ENCODE measurements around the gene RTN1.

GRCh38 chr14:59849411-59850130 is 21.0 kb downstream of the RTN1 start:
- TF ChIP-seq KDM1A (IDR thresholded peaks at IDR 0.05) (no peak), NFE2 (IDR thresholded peaks at IDR 0.05; ENCODE audit: low read depth) (no peak), MTF1 (CRISPR knock-in tag; IDR thresholded peaks at IDR 0.05; ENCODE audit: borderline replicate concordance) (no peak), TARDBP (IDR thresholded peaks at IDR 0.05) (no peak), HDAC6 (IDR thresholded peaks at IDR 0.05; ENCODE audit: low read depth, low read length) (no peak), BHLHE40 (IDR thresholded peaks at IDR 0.05; ENCODE audit: low read length) (no peak), DPF2 (IDR thresholded peaks at IDR 0.05) (no peak), PML (IDR thresholded peaks at IDR 0.05; ENCODE audit: low read length) (no peak)
- TF ChIP-seq, protein P1, sequence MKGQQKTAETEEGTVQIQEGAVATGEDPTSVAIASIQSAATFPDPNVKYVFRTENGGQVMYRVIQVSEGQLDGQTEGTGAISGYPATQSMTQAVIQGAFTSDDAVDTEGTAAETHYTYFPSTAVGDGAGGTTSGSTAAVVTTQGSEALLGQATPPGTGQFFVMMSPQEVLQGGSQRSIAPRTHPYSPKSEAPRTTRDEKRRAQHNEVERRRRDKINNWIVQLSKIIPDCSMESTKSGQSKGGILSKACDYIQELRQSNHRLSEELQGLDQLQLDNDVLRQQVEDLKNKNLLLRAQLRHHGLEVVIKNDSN (CRISPR knock-in tag; IDR thresholded peaks at IDR 0.05) = no peak
- TF ChIP-seq, protein P2, sequence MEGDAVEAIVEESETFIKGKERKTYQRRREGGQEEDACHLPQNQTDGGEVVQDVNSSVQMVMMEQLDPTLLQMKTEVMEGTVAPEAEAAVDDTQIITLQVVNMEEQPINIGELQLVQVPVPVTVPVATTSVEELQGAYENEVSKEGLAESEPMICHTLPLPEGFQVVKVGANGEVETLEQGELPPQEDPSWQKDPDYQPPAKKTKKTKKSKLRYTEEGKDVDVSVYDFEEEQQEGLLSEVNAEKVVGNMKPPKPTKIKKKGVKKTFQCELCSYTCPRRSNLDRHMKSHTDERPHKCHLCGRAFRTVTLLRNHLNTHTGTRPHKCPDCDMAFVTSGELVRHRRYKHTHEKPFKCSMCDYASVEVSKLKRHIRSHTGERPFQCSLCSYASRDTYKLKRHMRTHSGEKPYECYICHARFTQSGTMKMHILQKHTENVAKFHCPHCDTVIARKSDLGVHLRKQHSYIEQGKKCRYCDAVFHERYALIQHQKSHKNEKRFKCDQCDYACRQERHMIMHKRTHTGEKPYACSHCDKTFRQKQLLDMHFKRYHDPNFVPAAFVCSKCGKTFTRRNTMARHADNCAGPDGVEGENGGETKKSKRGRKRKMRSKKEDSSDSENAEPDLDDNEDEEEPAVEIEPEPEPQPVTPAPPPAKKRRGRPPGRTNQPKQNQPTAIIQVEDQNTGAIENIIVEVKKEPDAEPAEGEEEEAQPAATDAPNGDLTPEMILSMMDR (IDR thresholded peaks at IDR 0.05 in 2 of 3, conservative IDR thresholded peaks at IDR 0.05 in 1 of 3; ENCODE audit: insufficient read depth in 2 of 3, low read depth in 1 of 3, low read length in 3 of 3) = no peak
- TF ChIP-seq, protein P3, sequence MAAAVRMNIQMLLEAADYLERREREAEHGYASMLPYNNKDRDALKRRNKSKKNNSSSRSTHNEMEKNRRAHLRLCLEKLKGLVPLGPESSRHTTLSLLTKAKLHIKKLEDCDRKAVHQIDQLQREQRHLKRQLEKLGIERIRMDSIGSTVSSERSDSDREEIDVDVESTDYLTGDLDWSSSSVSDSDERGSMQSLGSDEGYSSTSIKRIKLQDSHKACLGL (CRISPR knock-in tag; IDR thresholded peaks at IDR 0.05; ENCODE audit: borderline replicate concordance, poor library complexity, severe bottlenecking) = no peak

Measured in K562 (cell line).